Breast epithelium (tissue), 4 donors: ENCODE data around the gene CREB3L1. TPM values are rescaled to one million over a fixed set of nuclear protein-coding genes. Genes with fewer than 3 reads are reported as not detected.

ENCODE experiments used
- DNase-seq, 2 donors: peaks; one replicate each; pipeline ENCODE4 v3.0.0-alpha.2; 2019; ENCODE audit warnings: low spot score in 2 of 2
- H3K27ac ChIP-seq, 2 donors: fragments of 200-600 bp; sonication (generic) in 1 of 2; one replicate each; pipeline ENCODE4 v1.5.1; 2016 to 2019; ENCODE audit warnings: mild to moderate bottlenecking in 1 of 2
- H3K27me3 ChIP-seq, 2 donors: fragments of 200-600 bp; sonication (generic) in 1 of 2; one replicate each; pipeline versions ENCODE4 v1.5.1 to v1.6.0; 2017 to 2019; ENCODE audit warnings: control low read depth in 1 of 2, mild to moderate bottlenecking in 1 of 2
- H3K36me3 ChIP-seq: fragments of 200-600 bp; one replicate; pipeline ENCODE4 v1.5.1; 2019
- H3K4me1 ChIP-seq, 2 donors: fragments of 200-600 bp; sonication (generic); one replicate each; pipeline ENCODE4 v1.5.1; 2016 to 2019; ENCODE audit warnings: control low read depth in 1 of 2
- H3K4me3 ChIP-seq, 3 donors: fragments of 200-600 bp; sonication (generic); 1 replicate in 2 of 3; 2 replicates in 1 of 3; pipeline ENCODE4 v1.5.1; 2016 to 2019; ENCODE audit warnings: mild to moderate bottlenecking in 3 of 3, moderate library complexity in 2 of 3
- H3K9me3 ChIP-seq, 2 donors: fragments of 200-600 bp; sonication (generic) in 1 of 2; one replicate each; pipeline ENCODE4 v1.5.1; 2016 to 2019; ENCODE audit warnings: control low read depth in 1 of 2
- POLR2A ChIP-seq: fragments of 450-650 bp; IDR thresholded peaks from one replicate; pipeline ENCODE4 v1.6.1; 2016; ENCODE audit warnings: antibody characterized with exemption, mild to moderate bottlenecking, moderate library complexity
- POLR2AphosphoS5 ChIP-seq, 3 donors: sonication (generic); formaldehyde crosslinking; IDR thresholded peaks; one replicate each; pipeline ENCODE4 v1.6.1; 2017; ENCODE audit warnings: antibody characterized with exemption in 3 of 3
- intact Hi-C: fragments of 100-400 bp; cut with DNase I; formaldehyde crosslinking; loops from one replicate; pipeline ENCODE4 v1.15.1; 2023; ENCODE audit warnings: low total_unique reads
- total RNA-seq, 3 donors: library from RNA; depleted of rRNA; stranded (reverse); fragments of >200 nt; gene quantifications; one replicate each; pipeline ENCODE4 v1.1.0, GENCODE V29; 2016
- TF ChIP-seq, protein P1 (sequence below), 3 donors: fragments of 450-650 bp; IDR thresholded peaks; one replicate each; pipeline ENCODE4 v1.5.1; 2016 to 2017; ENCODE audit warnings: antibody characterized with exemption in 3 of 3, mild to moderate bottlenecking in 3 of 3, moderate library complexity in 3 of 3

The CREB3L1 gene
- total RNA-seq, 3 donors from 2014 or later, result 1.6 to 5.1 (median 2.0) TPM

DNA sequence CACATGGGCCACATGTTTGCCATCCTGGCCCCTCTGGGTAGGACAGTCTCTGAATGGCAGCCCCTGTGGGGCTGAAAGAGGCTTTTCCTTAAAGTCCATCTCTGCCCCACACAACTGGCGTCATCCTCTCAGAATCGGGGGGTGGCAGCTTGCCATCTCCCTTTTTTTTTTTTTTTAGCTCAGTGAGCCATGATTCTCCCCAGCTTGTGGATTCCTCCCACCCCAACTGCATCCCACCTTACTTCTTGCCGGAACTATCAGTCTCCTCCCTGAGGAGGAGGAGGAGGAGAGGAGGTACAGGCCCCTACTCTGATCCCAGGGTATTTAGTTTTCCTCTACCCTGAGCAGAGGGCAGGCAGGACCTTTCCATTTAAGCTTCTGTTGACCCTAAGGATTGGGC lies 73.2 kb downstream of the CREB3L1 start:
- Histone ChIP-seq H3K4me1 (peaks cover 26 to 56% of the 10 kb centered on the region in 2 donors), H3K9me3 (no peaks in the 10 kb centered on the region), H3K27ac (peak overlapping the region; percentile 86 to 91), H3K4me3 (no peak overlapping the region), H3K36me3 (no peaks in the 10 kb centered on the region), H3K27me3 (no peaks in the 10 kb centered on the region)
- intact Hi-C loops, result no loop called here
- TF ChIP-seq POLR2AphosphoS5 (IDR thresholded peaks at IDR 0.05) (no peak), POLR2A (no peak)
- TF ChIP-seq, protein P1, sequence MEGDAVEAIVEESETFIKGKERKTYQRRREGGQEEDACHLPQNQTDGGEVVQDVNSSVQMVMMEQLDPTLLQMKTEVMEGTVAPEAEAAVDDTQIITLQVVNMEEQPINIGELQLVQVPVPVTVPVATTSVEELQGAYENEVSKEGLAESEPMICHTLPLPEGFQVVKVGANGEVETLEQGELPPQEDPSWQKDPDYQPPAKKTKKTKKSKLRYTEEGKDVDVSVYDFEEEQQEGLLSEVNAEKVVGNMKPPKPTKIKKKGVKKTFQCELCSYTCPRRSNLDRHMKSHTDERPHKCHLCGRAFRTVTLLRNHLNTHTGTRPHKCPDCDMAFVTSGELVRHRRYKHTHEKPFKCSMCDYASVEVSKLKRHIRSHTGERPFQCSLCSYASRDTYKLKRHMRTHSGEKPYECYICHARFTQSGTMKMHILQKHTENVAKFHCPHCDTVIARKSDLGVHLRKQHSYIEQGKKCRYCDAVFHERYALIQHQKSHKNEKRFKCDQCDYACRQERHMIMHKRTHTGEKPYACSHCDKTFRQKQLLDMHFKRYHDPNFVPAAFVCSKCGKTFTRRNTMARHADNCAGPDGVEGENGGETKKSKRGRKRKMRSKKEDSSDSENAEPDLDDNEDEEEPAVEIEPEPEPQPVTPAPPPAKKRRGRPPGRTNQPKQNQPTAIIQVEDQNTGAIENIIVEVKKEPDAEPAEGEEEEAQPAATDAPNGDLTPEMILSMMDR (IDR thresholded peaks at IDR 0.05), result no peak
- no peak for DNase-seq

DNA sequence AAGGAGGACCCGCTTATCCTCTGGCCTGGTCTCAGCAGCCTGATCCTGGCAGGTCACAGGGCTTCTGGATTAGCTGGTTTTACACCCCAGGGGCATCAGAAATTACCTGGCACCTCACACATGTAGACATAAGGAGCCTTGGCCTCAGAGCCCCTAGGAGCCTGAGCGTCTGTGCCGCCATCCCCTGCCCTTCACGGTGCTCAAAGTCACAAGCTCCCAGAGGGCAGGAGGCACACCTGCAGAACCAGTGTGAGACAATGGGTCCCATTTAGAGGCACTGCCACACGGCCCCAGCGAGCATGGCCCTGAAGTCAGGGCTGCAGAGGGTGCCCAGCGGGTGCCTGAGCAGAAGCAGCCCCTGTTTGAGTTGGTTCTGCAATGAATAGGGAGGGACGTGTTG lies 73.7 kb downstream of the CREB3L1 start:
- intact Hi-C loops, result no loop called here
- TF ChIP-seq POLR2A, result no peak
- no peak for TF ChIP-seq POLR2AphosphoS5 (IDR thresholded peaks at IDR 0.05)
- TF ChIP-seq, protein P1 (IDR thresholded peaks at IDR 0.05), result no peak
- Histone ChIP-seq H3K27me3 (no peaks in the 10 kb centered on the region), H3K9me3 (no peaks in the 10 kb centered on the region), H3K4me3 (peak overlapping the region in 1 of 3 donors; percentile 63), H3K4me1 (peaks cover 26 to 56% of the 10 kb centered on the region in 2 donors), H3K27ac (peak overlapping the region; percentile 86 to 91), H3K36me3 (no peaks in the 10 kb centered on the region)
- DNase-seq, result no peak

DNA sequence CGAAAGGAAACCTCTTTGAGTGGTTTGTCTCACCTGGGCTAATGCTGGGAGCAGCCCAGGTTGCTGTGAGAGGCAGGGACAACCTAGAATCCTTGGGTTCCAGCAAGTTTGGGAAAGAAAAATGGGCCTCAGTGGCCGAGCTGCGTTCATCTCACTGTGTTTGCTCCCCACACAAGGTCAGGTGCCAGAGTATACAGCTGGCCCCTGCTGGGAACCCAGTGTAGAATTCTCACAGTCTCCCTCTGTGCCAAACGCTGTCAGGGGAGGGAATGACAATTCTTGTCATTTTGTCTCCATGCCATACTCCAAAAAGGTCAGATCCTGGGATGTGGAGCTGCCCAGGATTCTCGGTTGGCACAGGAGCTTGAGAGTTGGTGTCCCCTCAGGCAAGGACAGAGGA lies 74.1 kb downstream of the CREB3L1 start:
- Histone ChIP-seq H3K27me3 (no peaks in the 10 kb centered on the region), H3K4me3 (peak overlapping the region in 2 of 3 donors; percentile 41 to 63), H3K27ac (peak overlapping the region; percentile 86 to 91), H3K4me1 (peaks cover 26 to 56% of the 10 kb centered on the region in 2 donors), H3K9me3 (no peaks in the 10 kb centered on the region), H3K36me3 (no peaks in the 10 kb centered on the region)
- intact Hi-C loops, result no loop called here
- DNase-seq, result no peak
- TF ChIP-seq POLR2AphosphoS5 (IDR thresholded peaks at IDR 0.05) (no peak), POLR2A (no peak)
- TF ChIP-seq, protein P1 (IDR thresholded peaks at IDR 0.05), result no peak

DNA sequence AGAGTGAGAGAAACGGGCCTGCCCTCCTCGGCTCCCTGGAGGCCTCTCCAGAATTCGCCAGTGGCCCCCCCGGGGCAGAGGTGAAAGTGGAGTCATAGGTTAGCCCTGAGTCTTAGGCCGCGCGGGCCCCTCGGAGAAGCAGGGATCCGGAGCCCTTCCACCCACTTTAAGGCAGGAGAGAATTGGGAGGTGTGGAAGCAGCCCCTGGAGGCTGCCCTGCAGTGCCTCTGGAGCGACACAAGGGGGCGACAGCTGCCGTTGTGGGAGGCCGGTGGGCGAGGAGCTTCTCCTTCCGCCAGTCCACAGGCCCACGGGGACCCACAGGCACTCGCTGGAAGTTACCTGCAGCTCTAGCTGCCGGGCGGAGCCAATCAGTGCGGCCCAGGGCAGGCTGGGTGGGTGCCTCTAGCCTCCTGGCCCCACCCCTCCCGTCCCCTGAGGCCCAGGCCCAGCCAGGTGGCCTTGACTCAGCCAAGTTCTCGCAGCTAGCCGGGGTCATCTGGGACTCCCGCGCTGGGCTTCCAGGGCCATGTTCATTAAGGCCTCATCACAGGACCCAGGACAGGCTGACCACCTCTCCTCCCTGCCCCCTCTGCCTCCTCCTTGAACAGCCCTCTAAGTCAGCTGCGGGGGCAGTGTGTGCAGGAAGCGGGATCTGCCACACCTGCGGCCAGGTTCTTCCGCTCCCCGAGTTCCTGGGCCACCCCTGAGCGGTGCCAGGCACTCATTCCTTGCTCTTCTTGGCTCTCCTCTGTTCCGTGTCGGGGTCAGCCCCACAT lies 74.8 kb downstream of the CREB3L1 start:
- peaks cover 28 to 56% of the 10 kb centered on the region in 2 donors for H3K4me1 ChIP-seq
- intact Hi-C loops, result no loop called here

DNA sequence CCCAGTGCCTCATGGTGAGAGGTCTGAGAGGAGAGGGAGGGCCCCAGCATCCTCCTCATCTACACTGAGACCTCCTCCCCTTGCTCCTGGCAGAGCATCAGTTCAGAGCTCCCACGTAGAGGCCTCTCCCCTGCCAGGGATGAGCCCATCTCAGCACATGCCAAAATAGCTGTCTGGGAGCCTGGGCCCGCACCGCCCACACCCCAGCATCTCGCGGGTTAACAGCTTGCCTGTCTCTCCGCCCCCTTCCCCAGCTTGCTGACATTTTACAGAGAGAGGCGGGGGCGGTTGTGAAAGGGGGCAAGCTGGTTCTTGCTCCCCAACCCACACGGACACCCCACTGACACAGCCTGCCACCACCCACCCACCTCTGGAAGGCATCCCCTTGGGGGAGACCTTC lies 76.2 kb downstream of the CREB3L1 start:
- TF ChIP-seq POLR2AphosphoS5 (IDR thresholded peaks at IDR 0.05), result no peak
- TF ChIP-seq, protein P1 (IDR thresholded peaks at IDR 0.05), result no peak
- no peak for TF ChIP-seq POLR2A
- no peak overlapping the region for H3K4me3 ChIP-seq
- H3K27me3 ChIP-seq, result no peaks in the 10 kb centered on the region
- no peak for DNase-seq
- H3K9me3 ChIP-seq, result no peaks in the 10 kb centered on the region
- intact Hi-C loops, result no loop called here
- H3K4me1 ChIP-seq, result peaks cover 28 to 48% of the 10 kb centered on the region in 2 donors
- no peaks in the 10 kb centered on the region for H3K36me3 ChIP-seq
- H3K27ac ChIP-seq, result peak overlapping the region; percentile 86 to 91

More for the DNA sequence above, 74.8 kb downstream of the CREB3L1 start:
- Histone ChIP-seq H3K4me3 (peak overlapping the region in 2 of 3 donors; percentile 41 to 63), H3K27me3 (no peaks in the 10 kb centered on the region), H3K27ac (peak overlapping the region; percentile 86 to 91), H3K9me3 (no peaks in the 10 kb centered on the region), H3K36me3 (no peaks in the 10 kb centered on the region)
- peak in 1 of 2 donors; percentile 69 for DNase-seq
- TF ChIP-seq POLR2AphosphoS5 (IDR thresholded peaks at IDR 0.05) (peak in 2 of 3 donors; percentile 17 to 51), POLR2A (no peak)
- TF ChIP-seq, protein P1 (IDR thresholded peaks at IDR 0.05), result peak; percentile 76 to 92 (median 79)
